Uterus (tissue), 4 donors: ENCODE results near the gene ENC1. TPM values are rescaled to one million over a fixed set of nuclear protein-coding genes. Genes with fewer than 3 reads are reported as not detected.

Experiments
- DNase-seq, 2 donors: peaks; one replicate each; pipeline ENCODE4 v3.0.0-alpha.2; 2019 to 2020
- H3K27ac ChIP-seq, 2 donors: fragments of 200-600 bp; sonication (generic); 1 replicate in 1 of 2; 2 replicates in 1 of 2; pipeline ENCODE4 v1.5.1; 2016 to 2018
- H3K27me3 ChIP-seq, 2 donors: fragments of 200-600 bp; sonication (generic); one replicate each; pipeline ENCODE4 v1.5.1; 2018 to 2019; ENCODE audit warnings: control low read depth in 1 of 2
- H3K36me3 ChIP-seq, 2 donors: fragments of 200-600 bp; sonication (generic); one replicate each; pipeline ENCODE4 v1.5.1; 2019; ENCODE audit warnings: control low read depth in 1 of 2
- H3K4me1 ChIP-seq, 2 donors: fragments of 200-600 bp; sonication (generic); one replicate each; pipeline ENCODE4 v1.5.1; 2018 to 2019; ENCODE audit warnings: control low read depth in 1 of 2
- H3K4me3 ChIP-seq, 2 donors: fragments of 200-600 bp; sonication (generic); 1 replicate in 1 of 2; 2 replicates in 1 of 2; pipeline ENCODE4 v1.5.1; 2018 to 2019; ENCODE audit warnings: mild to moderate bottlenecking in 1 of 2
- H3K9me3 ChIP-seq, 2 donors: fragments of 200-600 bp; sonication (generic); one replicate each; pipeline ENCODE4 v1.5.1; 2019; ENCODE audit warnings: control low read depth in 1 of 2
- CTCF ChIP-seq, 4 experiments: fragments of 200-600 bp in 2 of 4; fragments of 450-650 bp in 2 of 4; sonication (generic) in 2 of 4; IDR thresholded peaks; one replicate each; pipeline ENCODE4 v1.5.1; 2016 to 2019; ENCODE audit warnings: antibody characterized with exemption in 4 of 4, mild to moderate bottlenecking in 2 of 4, moderate library complexity in 1 of 4
- POLR2A ChIP-seq, 2 donors: fragments of 450-650 bp; IDR thresholded peaks; one replicate each; pipeline ENCODE4 v1.6.1; 2016; ENCODE audit warnings: antibody characterized with exemption in 2 of 2, mild to moderate bottlenecking in 1 of 2, moderate library complexity in 1 of 2
- intact Hi-C: fragments of 100-400 bp; cut with DNase I; formaldehyde crosslinking; loops from one replicate; pipeline ENCODE4 v1.15.1; 2023; ENCODE audit warnings: low total_unique reads
- total RNA-seq, 4 donors: library from RNA; depleted of rRNA in 3 of 4; stranded (reverse); fragments of >200 nt in 3 of 4; gene quantifications; one replicate each; pipeline versions ENCODE4 v1.1.0 to v1.2.4, GENCODE V29; 2014 to 2023
- donor health status: DM: yes; HTN: yes; CAD: no.

Gene ENC1
- total RNA-seq, 4 donors from 2014 or later: 0.59 to 75.0 (median 2.9) TPM

DNA sequence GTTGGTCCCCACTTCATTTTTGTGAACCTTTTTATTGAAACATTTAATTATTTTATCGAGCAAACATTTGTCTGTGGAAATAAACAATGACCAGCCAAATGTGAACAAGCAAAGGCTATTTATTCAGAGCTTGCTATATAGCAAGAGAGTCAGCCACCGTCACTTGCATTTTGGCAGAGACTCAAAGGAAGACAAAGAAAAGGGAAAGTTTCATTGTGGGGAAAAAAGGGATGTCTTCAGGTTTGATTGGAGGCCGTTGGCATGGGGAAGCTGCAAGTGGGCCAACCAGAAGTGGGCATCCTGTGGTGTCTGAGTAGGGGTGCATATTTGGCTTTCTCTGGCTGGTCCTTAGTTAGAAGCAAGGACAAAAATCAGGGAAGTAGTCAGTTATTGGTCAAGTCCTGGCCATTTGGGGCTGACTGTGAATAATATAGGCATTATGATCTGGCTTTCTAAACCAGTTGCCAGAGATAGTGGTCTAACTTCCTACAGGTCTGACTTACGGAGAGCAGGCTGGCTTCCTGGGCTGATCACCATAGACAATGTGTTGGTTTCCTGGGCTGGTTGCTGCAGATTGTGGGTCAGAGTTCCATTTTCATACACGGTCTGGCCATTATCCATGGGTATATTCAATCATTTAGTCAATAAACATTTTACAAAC is 16.6 kb downstream of the ENC1 start:
- no peak overlapping the region for H3K4me3 ChIP-seq
- H3K36me3 ChIP-seq: no peaks in the 10 kb centered on the region
- no peaks in the 10 kb centered on the region for H3K4me1 ChIP-seq
- intact Hi-C loops: no loop called here
- no peaks in the 10 kb centered on the region for H3K9me3 ChIP-seq
- H3K27me3 ChIP-seq: no peaks in the 10 kb centered on the region
- TF ChIP-seq CTCF (IDR thresholded peaks at IDR 0.05) (no peak), POLR2A (IDR thresholded peaks at IDR 0.05) (no peak)
- no peak overlapping the region for H3K27ac ChIP-seq
- no peak for DNase-seq

DNA sequence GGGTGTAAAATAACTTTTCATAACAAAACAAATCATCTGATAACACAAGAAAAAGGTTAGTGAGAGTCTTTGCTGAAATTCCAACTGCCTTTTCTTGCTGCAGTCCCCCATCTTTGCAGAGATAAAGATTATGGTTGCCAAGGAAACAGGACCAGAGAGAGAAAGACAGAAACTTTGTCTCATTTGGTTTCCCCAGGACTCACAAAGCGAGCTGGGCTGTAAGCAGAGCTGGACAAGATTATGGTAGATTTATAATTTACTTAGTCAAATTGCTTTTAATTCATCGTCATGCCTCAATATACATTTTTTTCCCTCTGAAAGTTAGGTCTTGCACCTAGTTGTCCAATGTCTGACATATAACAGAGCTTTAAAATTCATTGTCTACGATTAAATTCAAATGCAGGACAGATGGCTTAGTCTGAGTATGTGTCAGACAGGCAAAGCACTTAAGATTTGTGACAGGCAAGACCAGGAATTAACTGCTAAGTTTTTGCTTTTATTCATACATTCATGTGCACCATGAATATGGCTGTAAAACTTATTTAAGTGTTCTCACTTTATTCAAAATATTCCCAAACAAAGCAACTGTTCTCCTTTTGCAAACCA is 17.4 kb downstream of the ENC1 start:
- Histone ChIP-seq H3K27me3 (no peaks in the 10 kb centered on the region), H3K36me3 (no peaks in the 10 kb centered on the region), H3K4me1 (no peaks in the 10 kb centered on the region), H3K27ac (no peak overlapping the region), H3K4me3 (no peak overlapping the region), H3K9me3 (no peaks in the 10 kb centered on the region)
- DNase-seq: no peak
- intact Hi-C loops: no loop called here
- no peak for TF ChIP-seq CTCF (IDR thresholded peaks at IDR 0.05)
- TF ChIP-seq POLR2A (IDR thresholded peaks at IDR 0.05): no peak

GRCh38 chr5:74622122-74622521 is 18.4 kb downstream of the ENC1 start:
- H3K4me3 ChIP-seq: no peak overlapping the region
- no peak for DNase-seq
- no peaks in the 10 kb centered on the region for H3K9me3 ChIP-seq
- intact Hi-C loops: no loop called here
- H3K36me3 ChIP-seq: no peaks in the 10 kb centered on the region
- H3K27ac ChIP-seq: no peak overlapping the region
- no peaks in the 10 kb centered on the region for H3K27me3 ChIP-seq
- no peaks in the 10 kb centered on the region for H3K4me1 ChIP-seq
- TF ChIP-seq CTCF (IDR thresholded peaks at IDR 0.05) (no peak), POLR2A (IDR thresholded peaks at IDR 0.05) (no peak)

DNA sequence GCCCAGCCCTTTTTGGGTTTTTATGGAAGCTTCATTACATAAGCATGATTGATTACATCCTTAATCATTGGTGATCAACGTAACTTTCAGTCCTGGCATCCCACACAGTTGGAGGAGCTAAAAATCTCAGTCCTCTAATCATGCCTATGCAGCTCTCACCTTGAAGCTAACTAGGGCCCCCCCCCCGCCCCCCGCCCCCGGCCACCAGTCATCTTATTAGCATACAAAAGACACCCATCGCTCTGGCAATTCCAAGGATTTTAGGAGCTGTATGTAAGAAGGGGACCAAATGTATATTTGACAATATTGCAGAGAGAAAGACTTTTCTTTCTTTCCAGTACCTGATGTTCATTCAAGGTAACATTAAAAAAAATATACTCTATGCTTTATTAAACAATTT is 19.0 kb downstream of the ENC1 start:
- no peaks in the 10 kb centered on the region for H3K9me3 ChIP-seq
- H3K27ac ChIP-seq: no peak overlapping the region
- intact Hi-C loops: no loop called here
- H3K4me1 ChIP-seq: no peaks in the 10 kb centered on the region
- DNase-seq: no peak
- H3K36me3 ChIP-seq: no peaks in the 10 kb centered on the region
- no peak for TF ChIP-seq POLR2A (IDR thresholded peaks at IDR 0.05)
- no peak for TF ChIP-seq CTCF (IDR thresholded peaks at IDR 0.05)
- H3K27me3 ChIP-seq: no peaks in the 10 kb centered on the region
- H3K4me3 ChIP-seq: no peak overlapping the region

- intact Hi-C loops: no loop called here
- DNase-seq: no peak
- TF ChIP-seq POLR2A (IDR thresholded peaks at IDR 0.05) (no peak), CTCF (IDR thresholded peaks at IDR 0.05) (no peak)
- Histone ChIP-seq H3K27ac (no peak overlapping the region), H3K4me1 (no peaks in the 10 kb centered on the region), H3K27me3 (no peaks in the 10 kb centered on the region), H3K9me3 (no peaks in the 10 kb centered on the region), H3K4me3 (no peak overlapping the region), H3K36me3 (no peaks in the 10 kb centered on the region)
Measured at GRCh38 chr5:74619308-74619707, 21.2 kb downstream of the ENC1 start.
